Uterus (tissue), 2 donors: ENCODE data around the gene HSD17B8.

Experiments used
- CTCF ChIP-seq, 4 experiments: fragments of 200-600 bp in 2 of 4; fragments of 450-650 bp in 2 of 4; sonication (generic) in 2 of 4; IDR thresholded peaks; one replicate each; pipeline ENCODE4 v1.5.1; 2016 to 2019; ENCODE audit warnings: antibody characterized with exemption in 4 of 4, mild to moderate bottlenecking in 2 of 4, moderate library complexity in 1 of 4
- POLR2A ChIP-seq, 2 donors: fragments of 450-650 bp; IDR thresholded peaks; one replicate each; pipeline ENCODE4 v1.6.1; 2016; ENCODE audit warnings: antibody characterized with exemption in 2 of 2, mild to moderate bottlenecking in 1 of 2, moderate library complexity in 1 of 2

- TF ChIP-seq CTCF (IDR thresholded peaks at IDR 0.05) (no peak), POLR2A (IDR thresholded peaks at IDR 0.05) (no peak)
These were observed 46.3 kb downstream of the HSD17B8 start for GRCh38 chr6:33250731-33251130.
